HG03520 (cell line): ENCODE results near the gene SSX2IP.
A peak's percentile ranks its signal among the peaks of the same experiment; 100 is the strongest.
"Not testable (repeated sequence)": the region's sequence is repeated elsewhere in the genome, so short reads cannot be mapped to it uniquely, and the experiment has no call there.

ENCODE experiments used
- ATAC-seq: cut with Tn5 transposase; IDR thresholded peaks from one replicate; pipeline ENCODE4 v1.9.1; 2021; ENCODE audit warnings: mild to moderate bottlenecking, moderate library complexity; ENCODE audit not compliant: unreplicated experiment

The SSX2IP gene, protein sequence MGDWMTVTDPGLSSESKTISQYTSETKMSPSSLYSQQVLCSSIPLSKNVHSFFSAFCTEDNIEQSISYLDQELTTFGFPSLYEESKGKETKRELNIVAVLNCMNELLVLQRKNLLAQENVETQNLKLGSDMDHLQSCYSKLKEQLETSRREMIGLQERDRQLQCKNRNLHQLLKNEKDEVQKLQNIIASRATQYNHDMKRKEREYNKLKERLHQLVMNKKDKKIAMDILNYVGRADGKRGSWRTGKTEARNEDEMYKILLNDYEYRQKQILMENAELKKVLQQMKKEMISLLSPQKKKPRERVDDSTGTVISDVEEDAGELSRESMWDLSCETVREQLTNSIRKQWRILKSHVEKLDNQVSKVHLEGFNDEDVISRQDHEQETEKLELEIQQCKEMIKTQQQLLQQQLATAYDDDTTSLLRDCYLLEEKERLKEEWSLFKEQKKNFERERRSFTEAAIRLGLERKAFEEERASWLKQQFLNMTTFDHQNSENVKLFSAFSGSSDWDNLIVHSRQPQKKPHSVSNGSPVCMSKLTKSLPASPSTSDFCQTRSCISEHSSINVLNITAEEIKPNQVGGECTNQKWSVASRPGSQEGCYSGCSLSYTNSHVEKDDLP

DNA sequence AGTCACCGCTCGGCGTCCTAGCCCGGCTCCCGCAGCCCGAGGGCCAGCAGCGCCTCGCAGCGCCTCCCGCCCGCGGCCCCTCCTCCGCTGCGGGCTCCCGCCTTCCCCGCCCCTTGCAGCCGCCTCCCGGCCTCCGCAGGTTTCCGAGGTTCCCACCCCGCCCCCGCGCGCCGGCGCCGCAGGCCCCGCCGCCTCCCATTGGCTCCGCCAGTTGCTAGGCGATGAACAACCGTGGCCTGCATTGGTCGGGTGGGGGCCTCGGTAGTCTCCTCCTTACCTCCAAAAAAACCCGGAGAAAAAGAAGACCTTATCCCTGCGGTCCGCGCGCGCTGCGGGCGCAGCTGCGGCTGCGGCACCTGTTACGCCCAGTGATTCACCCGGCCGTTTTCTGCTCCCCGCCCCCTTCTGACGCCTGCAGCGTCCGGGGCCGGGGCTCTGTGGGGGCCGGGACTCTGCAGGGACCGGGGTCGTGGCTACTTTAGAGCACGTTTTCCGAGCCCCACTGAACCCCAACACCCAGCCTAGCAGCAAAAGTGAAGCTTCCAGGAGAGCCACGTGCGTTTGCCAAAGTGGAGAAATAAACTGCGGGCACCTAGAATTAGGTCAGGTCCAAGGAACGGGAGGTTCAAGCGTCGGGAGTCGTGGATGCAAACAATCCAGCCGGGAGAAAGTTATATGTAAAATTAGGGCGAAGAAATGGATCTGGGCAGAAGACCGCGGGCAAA is at the start of gene SSX2IP:
SSX2IP (minus strand) TSS at position 65 of the 725 bp plus-strand sequence. CDS start 19,242 bp downstream, outside the sequence.
- ATAC-seq: peak; percentile 95

DNA sequence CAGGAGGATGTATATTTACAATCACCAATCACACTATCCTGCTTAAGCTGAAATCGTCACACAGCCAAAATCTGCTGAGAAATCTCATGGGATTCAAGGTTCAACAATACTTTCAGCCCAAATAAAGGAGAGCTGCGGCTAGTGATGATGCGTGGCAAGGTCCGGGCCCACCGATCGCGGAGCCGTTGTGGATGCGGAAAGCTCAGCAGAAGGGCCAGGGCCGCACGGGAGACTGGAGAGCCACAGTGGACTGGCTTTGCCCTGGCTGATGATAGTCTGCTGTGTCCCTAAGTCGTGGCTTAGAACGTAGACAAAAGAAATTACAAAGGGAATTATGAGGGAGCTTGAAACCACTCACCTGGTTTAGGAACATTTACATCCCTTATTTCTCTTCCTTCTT is 48.0 kb upstream of the SSX2IP start:
- no peak for ATAC-seq

DNA sequence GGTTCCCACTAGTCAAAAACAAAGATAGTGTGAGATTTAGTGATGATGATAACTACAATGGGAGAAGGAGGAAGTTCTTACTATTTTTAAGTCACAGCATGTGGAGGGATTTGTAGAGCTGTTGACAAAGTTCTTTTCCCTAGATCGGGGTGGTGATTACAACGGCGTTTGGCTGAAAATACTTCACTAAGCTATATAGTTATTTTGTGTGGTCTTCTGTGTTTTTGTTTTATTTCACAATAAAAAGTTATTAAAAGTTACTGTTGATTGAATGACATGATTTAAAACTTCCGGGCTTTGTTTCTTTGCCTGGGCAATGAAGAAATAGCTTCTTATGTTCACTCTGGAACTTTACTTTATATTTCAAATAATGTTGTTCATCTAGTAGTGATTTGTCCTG is 47.3 kb upstream of the SSX2IP start:
- ATAC-seq: no peak

DNA sequence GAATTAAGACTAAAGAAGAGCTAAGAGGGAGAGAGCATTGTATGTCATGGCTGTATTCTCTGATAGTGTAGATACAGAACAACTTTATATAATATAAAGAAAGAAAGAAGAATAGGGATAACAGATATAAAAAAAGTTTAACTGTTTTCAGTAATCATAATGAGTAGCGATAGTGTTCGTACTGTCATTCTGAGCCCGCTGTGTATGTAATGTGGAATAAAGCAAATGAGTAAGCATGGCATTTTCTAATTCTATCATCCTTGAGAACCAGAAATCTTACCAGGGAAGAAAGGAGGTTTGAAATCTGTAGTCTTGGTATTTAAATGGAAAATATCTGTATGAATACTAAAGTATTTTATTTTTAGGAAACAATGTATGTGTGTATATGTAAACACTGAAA is 46.7 kb upstream of the SSX2IP start:
- ATAC-seq: no peak

DNA sequence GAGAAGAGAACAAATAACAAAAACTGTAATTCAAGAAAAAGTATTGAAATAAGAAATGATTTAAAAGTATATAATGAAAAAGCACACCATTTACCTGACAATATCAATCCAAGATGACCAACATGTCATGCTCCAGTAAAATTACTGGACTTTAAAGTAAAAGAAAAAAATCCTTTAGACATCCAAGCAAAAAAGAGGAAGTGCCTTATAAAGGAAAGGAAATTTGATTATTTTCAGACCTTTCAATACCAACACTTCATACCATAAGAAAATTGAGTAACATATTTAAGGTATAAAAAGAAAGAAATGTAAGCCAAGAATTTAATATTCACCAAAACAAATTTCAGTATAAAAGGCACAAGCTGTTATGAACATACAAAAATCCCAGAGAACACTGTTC is 46.2 kb upstream of the SSX2IP start:
- no peak for ATAC-seq

DNA sequence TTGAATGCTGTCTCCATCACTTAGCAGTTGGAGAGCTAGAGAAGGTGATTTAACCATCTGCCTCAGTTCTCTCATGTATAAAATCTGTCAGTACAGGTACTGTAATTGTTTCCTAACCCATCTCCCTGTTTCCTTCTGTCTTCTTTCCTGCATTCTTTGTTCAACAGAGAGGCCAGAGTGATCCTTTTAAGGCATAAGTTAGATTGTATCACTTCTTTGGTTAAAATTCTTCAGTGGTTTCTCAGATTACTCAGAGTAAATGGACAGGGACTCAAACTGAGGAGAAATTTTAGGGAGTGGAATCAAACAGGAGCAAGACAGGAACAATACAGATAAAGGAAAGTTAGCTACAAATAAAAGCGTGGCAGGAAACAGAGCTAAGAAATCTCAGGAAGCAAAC is 45.2 kb upstream of the SSX2IP start:
- ATAC-seq: no peak

DNA sequence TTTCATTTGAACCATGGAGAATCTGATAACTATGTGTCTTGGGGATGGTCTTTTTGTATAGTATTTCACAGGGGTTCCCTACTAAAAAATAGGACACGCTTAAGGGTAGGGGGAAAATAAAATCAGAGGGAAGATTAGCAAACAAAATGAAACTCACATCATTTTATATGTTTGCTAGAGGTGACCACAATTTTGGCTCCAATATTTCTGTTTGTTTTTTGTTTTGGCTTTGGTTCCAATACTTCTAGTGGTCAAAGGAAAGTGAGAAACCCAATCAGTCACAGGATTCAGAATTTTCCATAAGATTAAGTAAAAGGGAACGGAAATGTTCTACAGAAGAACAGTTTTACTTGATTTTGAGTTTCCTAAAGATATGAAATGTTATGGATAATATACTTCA is 42.3 kb upstream of the SSX2IP start:
- no peak for ATAC-seq

DNA sequence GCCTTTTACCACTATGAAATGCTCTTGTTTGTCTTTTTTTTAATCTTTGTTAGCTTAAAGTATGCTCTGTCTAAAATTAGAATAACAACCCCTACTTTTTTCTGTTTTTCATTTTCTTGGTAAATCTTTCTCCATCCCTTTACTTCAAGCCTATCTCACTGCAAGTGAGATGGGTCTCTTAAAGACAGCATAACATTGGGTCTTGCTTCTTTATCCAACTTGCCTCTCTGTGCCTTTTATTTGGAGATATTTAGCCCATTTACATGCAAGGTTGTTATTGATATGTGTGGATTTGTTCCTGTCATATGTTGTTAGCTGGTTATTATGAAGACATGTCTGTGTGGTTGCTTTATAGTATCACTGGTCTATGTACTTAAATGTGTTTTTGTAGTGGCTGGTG is 41.3 kb upstream of the SSX2IP start:
- no peak for ATAC-seq

DNA sequence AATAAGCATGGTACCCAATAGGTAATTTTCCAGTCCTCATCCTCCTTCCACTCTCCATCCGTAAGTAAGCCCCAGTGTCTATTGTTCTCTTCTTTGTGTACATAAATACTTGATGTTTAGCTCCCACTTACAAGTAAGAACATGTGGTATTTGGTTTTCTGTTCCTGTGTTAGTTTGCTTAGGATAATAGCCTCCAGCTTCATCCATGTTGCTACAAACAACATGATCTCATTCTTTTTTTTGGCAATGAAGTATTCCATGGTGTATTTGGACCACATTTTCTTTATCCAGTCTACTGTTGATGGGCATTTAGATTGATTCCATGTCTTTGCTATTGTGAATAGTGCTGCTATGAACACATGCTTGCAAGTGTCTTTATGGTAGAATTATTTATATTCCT is 37.5 kb upstream of the SSX2IP start:
- ATAC-seq: not testable (repeated sequence)

DNA sequence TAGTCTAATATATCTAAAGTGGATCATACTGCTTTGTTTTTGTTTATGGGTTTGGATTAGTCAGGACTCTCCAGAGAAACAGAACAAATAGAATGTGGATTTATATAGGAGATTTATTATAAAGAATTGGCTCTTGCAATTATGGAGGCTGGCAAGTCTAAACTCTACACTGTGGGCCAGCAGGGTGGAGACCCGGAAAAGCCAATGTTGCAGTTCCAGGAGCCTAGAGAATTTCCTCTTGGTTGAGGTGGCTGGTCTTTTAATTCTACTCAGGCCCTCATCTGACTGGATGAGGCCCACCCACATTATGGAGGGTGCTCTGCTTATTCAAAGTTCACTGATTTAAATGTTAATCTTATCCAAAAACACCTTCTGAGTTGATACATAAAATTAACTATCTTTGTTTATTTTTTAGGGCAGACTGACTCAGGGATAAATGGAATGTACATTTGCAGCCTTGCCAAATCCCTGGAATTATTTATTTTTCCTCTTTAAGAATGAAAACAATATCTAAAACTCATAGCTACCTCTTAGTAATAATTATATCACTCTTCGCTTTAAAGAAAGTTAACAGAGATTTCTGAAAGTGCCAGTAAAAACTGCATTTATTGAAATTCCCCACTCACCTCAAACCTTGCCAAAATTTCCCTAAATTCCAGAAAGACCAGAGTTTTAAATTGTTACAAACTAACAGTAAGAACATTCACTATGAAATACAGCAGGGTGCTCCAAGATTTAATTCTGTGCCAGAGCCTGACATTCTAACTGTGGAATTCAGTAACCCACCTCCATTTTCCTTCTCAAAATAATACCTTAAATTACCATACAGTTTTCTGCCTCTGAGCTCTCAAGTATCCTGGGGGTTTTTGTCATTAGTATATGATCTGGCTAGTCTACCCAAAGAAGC is 36.6 kb upstream of the SSX2IP start:
- ATAC-seq: no peak

DNA sequence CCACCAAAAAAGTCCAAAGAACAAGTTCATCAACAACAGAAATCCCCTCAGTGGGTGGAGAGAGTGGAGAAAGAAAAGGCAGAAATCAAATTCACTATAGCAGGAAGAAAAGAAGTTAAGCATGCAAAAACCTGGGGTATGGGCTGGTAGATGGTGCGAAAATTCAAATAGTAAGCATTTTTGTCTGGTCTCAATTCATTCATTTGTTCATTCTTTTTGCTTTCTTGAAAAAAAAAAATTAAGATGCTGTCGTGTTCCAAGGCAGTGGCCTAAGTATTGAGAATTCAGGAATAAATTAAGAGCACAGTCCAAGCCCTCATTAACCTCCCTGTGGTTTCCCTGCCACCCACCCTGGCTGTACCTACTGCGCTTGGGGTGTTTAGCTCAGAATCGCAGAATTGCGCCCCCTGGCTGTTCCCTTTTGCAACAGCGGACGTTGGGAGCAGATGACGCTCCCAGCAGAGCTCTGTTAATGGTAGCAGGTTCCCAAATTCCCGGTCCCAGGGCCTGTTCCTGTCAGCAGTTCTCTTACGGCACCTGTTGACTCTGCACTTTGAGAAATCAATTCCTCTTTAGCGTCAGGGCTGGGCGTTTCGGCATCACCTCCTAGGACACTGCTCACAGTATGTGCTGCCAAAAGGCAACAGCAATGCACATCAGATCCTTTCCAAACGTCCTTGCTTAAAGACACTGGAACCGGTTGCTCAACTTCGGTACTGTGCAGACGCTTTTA is 34.0 kb upstream of the SSX2IP start:
- ATAC-seq: no peak

DNA sequence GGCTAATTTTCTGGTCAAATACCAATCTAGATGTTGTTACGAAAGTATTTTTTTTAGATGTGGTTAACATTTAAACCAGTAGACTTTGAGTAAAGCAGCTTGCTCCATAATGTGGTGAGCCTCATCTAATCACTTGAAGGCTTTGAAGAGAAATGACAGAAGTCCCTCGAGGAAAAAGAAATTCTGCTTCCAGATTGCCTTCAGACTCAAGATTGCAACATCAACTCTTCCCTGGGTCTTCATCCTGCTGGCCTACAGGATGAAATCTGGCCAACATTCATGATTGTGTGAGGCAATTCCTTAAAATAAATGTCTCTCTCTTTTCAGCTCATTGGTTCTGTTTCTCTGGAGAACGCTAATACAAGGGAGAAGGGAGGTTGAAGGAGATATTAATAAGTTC is 32.5 kb upstream of the SSX2IP start:
- ATAC-seq: no peak

DNA sequence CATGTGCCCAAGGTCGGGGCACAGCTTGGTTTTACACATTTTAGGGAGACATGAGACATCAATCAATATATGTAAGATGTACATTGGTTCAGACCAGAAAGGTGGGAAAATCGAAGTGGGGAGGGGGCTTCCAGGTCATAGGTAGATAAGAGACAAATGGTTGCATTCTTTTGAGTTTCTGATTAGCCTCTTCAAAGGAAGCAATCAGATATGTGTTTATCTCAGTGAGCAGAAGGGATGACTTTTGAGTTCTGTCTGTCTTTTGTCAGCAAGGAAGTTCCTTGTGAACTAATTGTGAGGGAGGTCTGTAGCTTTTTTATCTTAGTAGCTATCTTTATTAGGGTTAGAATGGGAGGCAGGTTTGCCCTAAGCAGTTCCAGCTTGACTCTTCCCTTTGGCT is 31.6 kb upstream of the SSX2IP start:
- not testable (repeated sequence) for ATAC-seq

DNA sequence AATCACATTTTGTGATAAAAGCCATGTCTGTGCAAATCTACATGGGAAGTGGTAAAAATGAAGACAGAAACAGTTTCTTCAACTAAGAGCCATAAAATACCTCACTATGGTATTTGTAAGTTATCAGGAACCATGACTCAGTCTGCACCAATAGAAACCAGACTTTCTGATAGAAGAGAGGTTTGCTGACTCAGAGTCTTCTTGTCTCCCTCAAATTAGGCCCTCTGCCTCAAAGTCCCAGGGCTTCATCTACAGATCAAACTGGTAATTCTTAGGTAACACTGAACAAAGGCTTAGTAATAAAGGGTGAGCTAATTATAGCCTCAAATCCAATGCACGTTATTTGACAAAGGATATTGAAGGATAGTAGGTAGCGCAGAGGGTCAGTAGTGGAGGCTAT is 30.9 kb upstream of the SSX2IP start:
- ATAC-seq: no peak

DNA sequence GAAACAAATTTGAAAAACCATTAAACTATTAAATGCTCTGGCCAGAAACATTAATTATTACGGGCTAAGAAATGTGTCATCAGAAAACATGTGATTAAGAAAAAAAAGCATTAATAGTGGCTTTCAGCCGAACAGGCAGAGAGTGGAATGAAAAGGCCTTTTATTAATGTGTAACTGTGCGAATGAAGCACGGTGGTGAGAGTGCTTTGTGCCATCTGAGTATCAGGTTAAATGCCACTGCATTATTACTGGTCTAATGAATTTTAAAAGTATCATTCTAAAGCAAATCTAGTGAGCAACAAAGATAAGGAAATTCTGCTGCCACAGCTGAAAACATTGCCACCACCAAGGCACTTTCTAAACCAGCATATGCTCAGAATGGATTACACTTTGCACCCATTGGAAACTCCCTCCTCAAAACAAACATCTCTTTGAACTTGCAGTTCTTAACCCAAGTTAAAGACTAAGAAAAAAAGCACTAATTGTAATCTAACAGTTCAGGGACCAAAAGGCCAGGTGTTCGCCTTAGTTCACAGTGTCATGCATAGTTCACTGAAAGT is 30.0 kb upstream of the SSX2IP start:
- ATAC-seq: no peak

DNA sequence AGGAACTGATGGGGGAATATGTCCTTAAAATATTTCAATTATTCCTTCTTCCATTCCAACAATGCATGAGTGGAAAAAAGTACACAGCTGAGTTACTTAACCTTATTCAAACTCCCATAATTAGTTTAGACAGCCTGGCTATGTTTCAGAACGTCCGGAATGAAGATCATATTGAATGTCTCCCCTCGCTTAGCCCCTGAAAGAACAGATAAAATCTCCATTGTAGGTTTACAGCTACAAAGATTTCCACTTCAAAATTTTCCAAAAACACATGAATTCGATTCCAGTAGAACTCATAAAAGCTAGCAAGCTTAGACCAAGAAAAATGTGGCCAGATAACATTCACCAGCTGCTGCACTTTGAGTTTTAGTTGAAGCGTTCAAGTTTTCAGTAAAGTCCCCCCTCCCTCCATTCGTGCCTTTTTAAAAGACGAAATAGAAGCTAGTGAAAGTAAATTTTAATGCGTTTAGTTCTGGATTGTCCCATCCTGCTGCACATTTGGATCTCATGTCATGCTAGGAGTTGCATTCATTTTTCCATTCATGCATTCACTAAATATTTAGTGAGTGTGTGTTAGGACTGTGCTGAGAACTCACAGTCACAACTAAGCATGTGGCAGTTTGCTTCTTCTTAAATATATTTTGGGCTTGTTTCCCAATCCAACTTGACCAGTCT is 29.4 kb upstream of the SSX2IP start:
- no peak for ATAC-seq

DNA sequence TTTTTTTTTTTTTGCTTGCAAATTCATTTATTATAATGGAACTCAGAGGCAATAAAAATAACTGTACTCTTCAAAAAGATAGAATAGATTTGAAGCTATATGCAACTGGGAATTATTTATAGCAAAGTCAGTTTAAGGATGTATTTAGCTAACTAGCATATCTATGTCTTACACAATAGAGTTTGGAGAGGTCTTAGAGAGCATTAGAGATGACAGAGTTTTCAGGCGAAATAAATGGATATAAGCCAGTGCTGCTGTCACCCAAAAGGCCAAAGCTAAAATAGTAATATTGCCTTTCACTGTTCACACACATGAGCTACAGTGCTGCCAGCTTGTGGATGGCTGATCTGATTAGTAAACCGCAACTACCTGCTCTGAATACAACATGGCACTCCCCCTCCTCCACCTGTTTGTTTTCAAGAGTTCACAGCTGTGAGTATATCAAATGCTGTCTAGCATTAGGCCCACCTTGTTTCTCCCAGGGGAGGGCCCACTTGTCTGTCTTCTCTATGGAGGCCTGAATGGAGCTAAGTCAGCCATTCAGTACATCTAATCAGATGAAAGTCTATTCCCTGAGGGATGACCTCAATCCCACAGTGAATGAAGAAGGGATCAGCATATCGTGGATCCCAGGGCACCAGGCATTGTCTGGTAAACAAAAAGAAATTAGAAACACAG is 25.2 kb upstream of the SSX2IP start:
- ATAC-seq: no peak

DNA sequence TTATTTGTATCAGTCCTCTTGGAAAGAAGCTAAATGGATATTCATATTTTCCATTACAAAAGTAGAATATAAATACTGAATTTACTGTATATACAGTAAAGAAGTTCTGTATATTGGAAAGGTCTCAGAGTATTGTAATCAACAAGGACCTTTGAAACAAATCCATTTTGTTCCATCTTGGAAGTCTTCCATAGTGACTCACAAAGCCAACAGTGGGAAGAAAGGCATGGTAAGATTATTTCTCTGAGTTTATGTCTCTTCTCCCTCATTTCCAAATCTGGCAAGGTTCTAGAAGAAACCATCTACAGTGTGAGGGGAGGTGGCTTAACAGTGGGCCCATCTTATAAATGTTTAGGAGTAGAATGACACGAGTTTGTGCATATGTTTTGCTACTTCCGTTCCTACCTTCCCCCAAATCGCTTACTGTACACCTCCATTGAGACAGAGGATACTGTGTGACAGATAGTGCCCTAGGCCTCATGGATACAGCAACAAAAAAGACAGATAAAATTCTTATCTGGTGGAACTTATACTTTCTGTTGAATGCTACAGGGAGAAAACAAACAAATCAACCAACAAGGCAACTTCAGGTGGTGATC is 22.1 kb upstream of the SSX2IP start:
- no peak for ATAC-seq
